HepG2 (cell line): Measurements from ENCODE around the gene FBXW5. TPM values are rescaled to one million over a fixed set of nuclear protein-coding genes. Genes with fewer than 3 reads are reported as not detected.

Source experiments
- BORCS8-MEF2B ChIP-seq: sonication (generic); formaldehyde crosslinking; IDR thresholded peaks from 2 replicates; pipeline ENCODE4 v1.8.0; 2022; ENCODE audit warnings: mild to moderate bottlenecking, missing genetic modification reagents
- KAT7 ChIP-seq: IDR thresholded peaks from 2 replicates; pipeline ENCODE4 v1.6.1; 2018; ENCODE audit warnings: borderline replicate concordance, missing compliant biosample characterization
- MAZ ChIP-seq, 2 experiments: sonication (generic) in 1 of 2; formaldehyde crosslinking in 1 of 2; IDR thresholded peaks; 2 replicates each; pipeline versions ENCODE4 v1.5.0 to v1.6.1; 2012 to 2020; ENCODE audit warnings: low read depth in 2 of 2, mild to moderate bottlenecking in 2 of 2, borderline replicate concordance in 1 of 2, improper control_type of control experiment in 1 of 2, low read length in 1 of 2, missing genetic modification reagents in 1 of 2, moderate library complexity in 1 of 2
- MED8 ChIP-seq: sonication (generic); formaldehyde crosslinking; IDR thresholded peaks from 2 replicates; pipeline ENCODE4 v1.8.1; 2023; ENCODE audit warnings: mild to moderate bottlenecking, missing genetic modification reagents; ENCODE audit not compliant: insufficient replicate concordance
- MYC ChIP-seq: sonication (generic); formaldehyde crosslinking; IDR thresholded peaks from 2 replicates; pipeline ENCODE4 v1.9.0; 2021; ENCODE audit warnings: missing genetic modification reagents, borderline replicate concordance
- NCOR1 ChIP-seq: fragments of 200-600 bp; sonication (generic); IDR thresholded peaks from 2 replicates; pipeline ENCODE4 v1.7.0; 2017; ENCODE audit warnings: antibody characterized with exemption, low read length, borderline replicate concordance
- NFATC3 ChIP-seq: sonication (generic); formaldehyde crosslinking; IDR thresholded peaks from 2 replicates; pipeline ENCODE4 v1.5.1; 2020; ENCODE audit warnings: mild to moderate bottlenecking, missing genetic modification reagents
- RAD51 ChIP-seq: fragments of 450-650 bp; IDR thresholded peaks from 2 replicates; pipeline ENCODE4 v1.6.1; 2016; ENCODE audit warnings: borderline replicate concordance
- RBFOX2 ChIP-seq: fragments of 200-400 bp; formaldehyde crosslinking; IDR thresholded peaks from 2 replicates; pipeline ENCODE4 v1.6.1; 2017; ENCODE audit warnings: low read depth, mild to moderate bottlenecking, low read length
- RNF2 ChIP-seq: fragments of 450-650 bp; conservative IDR thresholded peaks from 2 replicates; pipeline ENCODE4 v1.6.1; 2016; ENCODE audit warnings: low read depth
- SMC3 ChIP-seq: IDR thresholded peaks from 2 replicates; pipeline ENCODE4 v1.6.1; 2011; ENCODE audit warnings: low read length, improper control_type of control experiment
- SRY ChIP-seq: sonication (generic); formaldehyde crosslinking; IDR thresholded peaks from 2 replicates; pipeline ENCODE4 v1.8.0; 2022; ENCODE audit warnings: mild to moderate bottlenecking, missing genetic modification reagents
- YEATS4 ChIP-seq: sonication (generic); formaldehyde crosslinking; IDR thresholded peaks from 2 replicates; pipeline ENCODE4 v1.4.0; 2020; ENCODE audit warnings: missing genetic modification reagents, borderline replicate concordance
- ZBTB42 ChIP-seq: sonication (generic); formaldehyde crosslinking; IDR thresholded peaks from 2 replicates; pipeline ENCODE4 v1.5.0; 2020; ENCODE audit warnings: mild to moderate bottlenecking, missing genetic modification reagents
- ZMYM4 ChIP-seq: sonication (generic); formaldehyde crosslinking; IDR thresholded peaks from 2 replicates; pipeline ENCODE4 v1.8.1; 2023; ENCODE audit warnings: mild to moderate bottlenecking, missing genetic modification reagents
- ZNF121 ChIP-seq: sonication (generic); formaldehyde crosslinking; IDR thresholded peaks from 2 replicates; pipeline ENCODE4 v1.5.0; 2020; ENCODE audit warnings: mild to moderate bottlenecking, missing genetic modification reagents
- ZNF33B ChIP-seq: sonication (generic); formaldehyde crosslinking; IDR thresholded peaks from 2 replicates; pipeline ENCODE4 v1.5.1; 2020; ENCODE audit warnings: mild to moderate bottlenecking, missing genetic modification reagents
- ZNF446 ChIP-seq: sonication (generic); formaldehyde crosslinking; IDR thresholded peaks from 2 replicates; pipeline ENCODE4 v1.5.0; 2020; ENCODE audit warnings: mild to moderate bottlenecking, missing genetic modification reagents
- ZNF468 ChIP-seq: sonication (generic); formaldehyde crosslinking; IDR thresholded peaks from 2 replicates; pipeline ENCODE4 v1.8.0; 2022; ENCODE audit warnings: mild to moderate bottlenecking, moderate library complexity, missing genetic modification reagents
- ZNF501 ChIP-seq: sonication (generic); formaldehyde crosslinking; IDR thresholded peaks from 2 replicates; pipeline ENCODE4 v1.5.1; 2020; ENCODE audit warnings: mild to moderate bottlenecking, moderate library complexity, missing genetic modification reagents
- ZNF564 ChIP-seq: sonication (generic); formaldehyde crosslinking; IDR thresholded peaks from 2 replicates; pipeline ENCODE4 v1.8.1; 2023; ENCODE audit warnings: mild to moderate bottlenecking, missing genetic modification reagents
- ZNF674 ChIP-seq: sonication (generic); formaldehyde crosslinking; IDR thresholded peaks from 2 replicates; pipeline ENCODE4 v1.5.0; 2020; ENCODE audit warnings: low read depth, mild to moderate bottlenecking, missing genetic modification reagents
- ZNF7 ChIP-seq: IDR thresholded peaks from 2 replicates; pipeline ENCODE4 v1.6.1; 2016; ENCODE audit warnings: missing biosample characterization, missing genetic modification reagents
- ZNF724P ChIP-seq: sonication (generic); formaldehyde crosslinking; IDR thresholded peaks from 2 replicates; pipeline ENCODE4 v1.8.0; 2022; ENCODE audit warnings: missing genetic modification reagents, borderline replicate concordance
- ZNF790 ChIP-seq: sonication (generic); formaldehyde crosslinking; IDR thresholded peaks from 2 replicates; pipeline ENCODE4 v1.8.0; 2022; ENCODE audit warnings: missing genetic modification reagents, mild to moderate bottlenecking, borderline replicate concordance
- polyA plus RNA-seq, 8 experiments: library from polyadenylated mRNA; depleted of rRNA in 3 of 8; stranded (reverse) in 7 of 8; unstranded in 1 of 8; fragments of >200 nt; fragmentation: Illumina TruSeq in 4 of 8; extraction: Trizol in 4 of 8; gene quantifications; 2 replicates each; pipeline versions ENCODE4 v1.2.1 to v1.2.3, GENCODE V29; 2011 to 2016; ENCODE audit warnings: low read depth in 4 of 8, missing spikeins in 1 of 8, mixed read lengths in 1 of 8; ENCODE audit not compliant: insufficient read depth in 1 of 8
- total RNA-seq, 5 experiments: library from RNA; depleted of rRNA; stranded (reverse); fragments of >200 nt; fragmentation: Illumina TruSeq; extraction: Trizol; gene quantifications; 2 replicates each; pipeline ENCODE4 v1.2.3, GENCODE V29; 2016; ENCODE audit warnings: low read depth in 1 of 5
- TF ChIP-seq, protein P1 (sequence below): sonication (generic); formaldehyde crosslinking; IDR thresholded peaks from 2 replicates; pipeline ENCODE4 v1.4.0; 2020; ENCODE audit warnings: missing genetic modification reagents, borderline replicate concordance
- TF ChIP-seq, protein P2 (sequence below): sonication (generic); formaldehyde crosslinking; IDR thresholded peaks from 2 replicates; pipeline ENCODE4 v1.8.0; 2022; ENCODE audit warnings: mild to moderate bottlenecking, missing genetic modification reagents, moderate library complexity

Gene FBXW5
- total and polyA plus RNA-seq, 2 of the 13 experiments (the other 11 are each of a cell fraction or from before 2014, with no cell fraction given), result 52.0 to 60.4 TPM

GRCh38 chr9:136991993-136992818 is 47.7 kb upstream of the FBXW5 start, which contains the start of gene PAXX (continued):
- TF ChIP-seq ZNF501 (CRISPR knock-in tag) (0 out of 2 replicates have a peak, but pooled peaks have one; percentile 51), ZNF446 (CRISPR knock-in tag) (0 out of 2 replicates have a peak, but pooled peaks have one; percentile 69), NCOR1 (no peak), SMC3 (no peak), ZNF790 (no peak), ZNF121 (no peak), BORCS8-MEF2B (peak; percentile 58; the same call in 1 of the 2 replicates), ZNF33B (peak; percentile 80; the same call in 1 of the 2 replicates), YEATS4 (CRISPR knock-in tag) (peak; percentile 46; the same call in 1 of the 2 replicates), RBFOX2 (peak; percentile 69), MYC (peak; percentile 51), ZNF468 (CRISPR knock-in tag) (0 out of 2 replicates have a peak, but pooled peaks have one; percentile 33), ZMYM4 (CRISPR knock-in tag) (no peak), MED8 (CRISPR knock-in tag) (no peak), KAT7 (CRISPR knock-in tag) (0 out of 2 replicates have a peak, but pooled peaks have one; percentile 43), ZNF564 (CRISPR knock-in tag) (0 out of 2 replicates have a peak, but pooled peaks have one; percentile 24), ZNF674 (CRISPR knock-in tag) (0 out of 2 replicates have a peak, but pooled peaks have one; percentile 45), RNF2 (peak; percentile 92), SRY (CRISPR knock-in tag) (peak; percentile 45; the same call in 1 of the 2 replicates), ZBTB42 (CRISPR knock-in tag) (no peak), NFATC3 (CRISPR knock-in tag) (no peak), ZNF724P (peak; percentile 31; the same call in 1 of the 2 replicates), RAD51 (no peak), MAZ (IDR thresholded peaks at IDR 0.05; ENCODE audit: borderline replicate concordance, low read depth, low read length) (no peak), MAZ (CRISPR knock-in tag; IDR thresholded peaks at IDR 0.05; ENCODE audit: low read depth) (peak; percentile 29; the same call in 1 of the 2 replicates), ZNF7 (CRISPR knock-in tag) (no peak)
- TF ChIP-seq, protein P1, sequence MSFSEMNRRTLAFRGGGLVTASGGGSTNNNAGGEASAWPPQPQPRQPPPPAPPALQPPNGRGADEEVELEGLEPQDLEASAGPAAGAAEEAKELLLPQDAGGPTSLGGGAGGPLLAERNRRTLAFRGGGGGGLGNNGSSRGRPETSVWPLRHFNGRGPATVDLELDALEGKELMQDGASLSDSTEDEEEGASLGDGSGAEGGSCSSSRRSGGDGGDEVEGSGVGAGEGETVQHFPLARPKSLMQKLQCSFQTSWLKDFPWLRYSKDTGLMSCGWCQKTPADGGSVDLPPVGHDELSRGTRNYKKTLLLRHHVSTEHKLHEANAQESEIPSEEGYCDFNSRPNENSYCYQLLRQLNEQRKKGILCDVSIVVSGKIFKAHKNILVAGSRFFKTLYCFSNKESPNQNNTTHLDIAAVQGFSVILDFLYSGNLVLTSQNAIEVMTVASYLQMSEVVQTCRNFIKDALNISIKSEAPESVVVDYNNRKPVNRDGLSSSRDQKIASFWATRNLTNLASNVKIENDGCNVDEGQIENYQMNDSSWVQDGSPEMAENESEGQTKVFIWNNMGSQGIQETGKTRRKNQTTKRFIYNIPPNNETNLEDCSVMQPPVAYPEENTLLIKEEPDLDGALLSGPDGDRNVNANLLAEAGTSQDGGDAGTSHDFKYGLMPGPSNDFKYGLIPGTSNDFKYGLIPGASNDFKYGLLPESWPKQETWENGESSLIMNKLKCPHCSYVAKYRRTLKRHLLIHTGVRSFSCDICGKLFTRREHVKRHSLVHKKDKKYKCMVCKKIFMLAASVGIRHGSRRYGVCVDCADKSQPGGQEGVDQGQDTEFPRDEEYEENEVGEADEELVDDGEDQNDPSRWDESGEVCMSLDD, result 0 out of 2 replicates have a peak, but pooled peaks have one; percentile 18
- TF ChIP-seq, protein P2, sequence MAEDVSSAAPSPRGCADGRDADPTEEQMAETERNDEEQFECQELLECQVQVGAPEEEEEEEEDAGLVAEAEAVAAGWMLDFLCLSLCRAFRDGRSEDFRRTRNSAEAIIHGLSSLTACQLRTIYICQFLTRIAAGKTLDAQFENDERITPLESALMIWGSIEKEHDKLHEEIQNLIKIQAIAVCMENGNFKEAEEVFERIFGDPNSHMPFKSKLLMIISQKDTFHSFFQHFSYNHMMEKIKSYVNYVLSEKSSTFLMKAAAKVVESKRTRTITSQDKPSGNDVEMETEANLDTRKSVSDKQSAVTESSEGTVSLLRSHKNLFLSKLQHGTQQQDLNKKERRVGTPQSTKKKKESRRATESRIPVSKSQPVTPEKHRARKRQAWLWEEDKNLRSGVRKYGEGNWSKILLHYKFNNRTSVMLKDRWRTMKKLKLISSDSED (CRISPR knock-in tag), result no peak
